Bronchial epithelial cell (primary cell): ENCODE measurements around the gene TNNI3. TPM values are rescaled to one million over a fixed set of nuclear protein-coding genes. Genes with fewer than 3 reads are reported as not detected.

Source experiments
- DNase-seq: peaks from one replicate; pipeline ENCODE4 v3.0.0-alpha.2; 2010; ENCODE audit warnings: low read depth
- FAIRE-seq: peaks from 2 replicates; lab custom pipeline; 2011; peaks lifted over from hg19 to GRCh38; lab: Jason Lieb, UNC
- H3K27me3 ChIP-seq: 2 replicates; pipeline ENCODE4 v1.5.1; 2011; ENCODE audit warnings: low read length; ENCODE audit not compliant: control insufficient read depth, insufficient read depth
- H3K36me3 ChIP-seq: 2 replicates; pipeline ENCODE4 v1.5.1; 2011; ENCODE audit warnings: low read length; ENCODE audit not compliant: control insufficient read depth, insufficient read depth
- H3K4me3 ChIP-seq: 2 replicates; pipeline ENCODE4 v1.5.1; 2011; ENCODE audit warnings: mild to moderate bottlenecking, low read depth, low read length, control low read depth
- CTCF ChIP-seq: IDR thresholded peaks from 2 replicates; pipeline ENCODE4 v1.5.1; 2011; ENCODE audit warnings: mild to moderate bottlenecking, moderate library complexity, low read length, control low read depth, inconsistent platforms; ENCODE audit not compliant: insufficient read depth, severe bottlenecking
- total RNA-seq: library from RNA; depleted of rRNA; stranded (reverse); fragments of >200 nt; gene quantifications from 2 replicates; pipeline ENCODE4 v1.2.1, GENCODE V29; 2014

TNNI3 gene
- total RNA-seq, 1 donor from 2014 or later = 0.53 TPM

DNA sequence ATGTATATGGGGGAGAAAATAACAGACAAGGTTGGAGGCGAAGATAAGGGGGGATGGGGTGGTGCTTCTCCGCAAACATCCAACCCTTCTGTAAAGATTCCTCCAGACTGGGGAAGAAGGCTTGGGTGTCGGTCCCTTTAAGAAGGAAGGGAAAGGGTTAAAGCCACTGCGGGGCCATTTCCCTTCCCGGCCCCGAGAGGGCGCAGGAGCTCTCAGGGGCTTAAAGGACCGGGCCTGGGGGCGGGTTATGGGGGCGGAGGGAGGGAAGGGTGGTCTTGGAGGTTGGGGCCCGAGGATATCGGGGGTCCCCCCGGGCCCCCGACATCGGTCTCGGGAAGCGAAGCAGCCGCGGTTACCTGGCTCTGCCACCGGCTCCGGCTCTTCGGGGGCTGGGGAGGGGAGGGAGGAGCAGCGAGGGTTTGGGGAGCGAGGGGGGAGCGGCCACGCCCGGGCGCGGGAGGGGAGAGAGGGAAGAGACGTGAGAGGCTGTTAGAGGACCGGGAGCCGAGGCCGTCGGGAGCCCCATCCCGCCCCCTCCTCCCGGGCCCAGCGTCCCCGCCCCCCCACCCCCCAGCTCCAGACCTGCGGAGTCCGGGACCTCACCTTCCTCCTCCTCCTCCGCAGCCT is 11.3 kb downstream of the TNNI3 start:
- TF ChIP-seq CTCF = peak; percentile 80

GRCh38 chr19:55145232-55145631 is 12.3 kb downstream of the TNNI3 start:
- no peak for TF ChIP-seq CTCF
- DNase-seq (no peak), FAIRE-seq (no peak)
- no peak overlapping the region for H3K4me3 ChIP-seq
- no peaks in the 10 kb centered on the region for H3K27me3 ChIP-seq
- H3K36me3 ChIP-seq = no peaks in the 10 kb centered on the region

More for the DNA sequence above, 11.3 kb downstream of the TNNI3 start:
- Histone ChIP-seq H3K27me3 (no peaks in the 10 kb centered on the region), H3K36me3 (no peaks in the 10 kb centered on the region), H3K4me3 (peak overlapping the region; percentile 40)
- FAIRE-seq (no peak), DNase-seq (no peak)

DNA sequence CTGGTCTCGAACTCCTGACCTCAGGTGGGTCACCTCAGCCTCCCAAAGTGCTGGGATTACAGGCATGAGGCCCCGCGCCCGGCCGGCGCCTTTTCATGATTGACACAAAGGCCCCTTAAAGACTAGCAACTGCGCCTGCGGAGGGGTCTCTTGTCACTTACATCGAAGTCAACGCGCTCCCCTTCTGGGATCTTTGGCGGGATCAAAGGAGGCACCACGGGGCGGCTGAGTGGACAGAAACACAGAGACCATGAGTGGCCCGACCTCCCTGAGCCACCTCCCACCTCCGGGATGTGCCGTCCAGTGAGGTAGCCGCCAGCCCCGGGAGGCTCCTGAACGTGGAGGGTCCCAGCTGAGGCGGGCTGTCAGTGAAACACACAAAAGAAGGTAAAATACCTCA is 15.8 kb downstream of the TNNI3 start:
- FAIRE-seq = no peak
- H3K27me3 ChIP-seq = no peaks in the 10 kb centered on the region

DNA sequence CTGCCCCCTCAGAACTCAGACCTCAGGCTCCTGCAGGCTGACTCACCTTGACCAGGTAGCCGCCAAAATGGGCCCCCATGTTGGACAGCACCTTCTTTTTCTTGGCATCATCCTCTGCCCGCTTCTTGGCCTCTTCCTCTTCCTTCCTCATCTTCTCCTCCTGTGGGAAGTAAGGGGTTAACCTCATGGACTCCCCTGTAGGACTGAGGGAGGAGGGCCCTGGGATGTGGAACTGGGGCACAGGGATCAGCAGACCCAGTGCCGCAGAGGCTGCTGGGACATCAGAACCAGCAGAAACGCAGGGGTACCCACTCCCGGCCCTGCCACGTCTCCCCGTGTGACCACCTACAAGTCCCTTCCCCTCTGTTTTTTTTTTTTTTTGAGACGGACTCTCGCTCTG is 19.6 kb downstream of the TNNI3 start:
- Histone ChIP-seq H3K36me3 (no peaks in the 10 kb centered on the region), H3K27me3 (peaks cover 2% of the 10 kb centered on the region), H3K4me3 (no peak overlapping the region)
- DNase-seq = no peak
- TF ChIP-seq CTCF = no peak
- FAIRE-seq = no peak

More for the DNA sequence above, 15.8 kb downstream of the TNNI3 start:
- TF ChIP-seq CTCF = no peak
- DNase-seq = no peak
- no peaks in the 10 kb centered on the region for H3K36me3 ChIP-seq
- no peak overlapping the region for H3K4me3 ChIP-seq

GRCh38 chr19:55136399-55137102 is 21.0 kb downstream of the TNNI3 start:
- H3K4me3 ChIP-seq = no peak overlapping the region
- H3K36me3 ChIP-seq = no peaks in the 10 kb centered on the region
- FAIRE-seq (no peak), DNase-seq (no peak)
- no peak for TF ChIP-seq CTCF
- H3K27me3 ChIP-seq = peaks cover 2% of the 10 kb centered on the region

DNA sequence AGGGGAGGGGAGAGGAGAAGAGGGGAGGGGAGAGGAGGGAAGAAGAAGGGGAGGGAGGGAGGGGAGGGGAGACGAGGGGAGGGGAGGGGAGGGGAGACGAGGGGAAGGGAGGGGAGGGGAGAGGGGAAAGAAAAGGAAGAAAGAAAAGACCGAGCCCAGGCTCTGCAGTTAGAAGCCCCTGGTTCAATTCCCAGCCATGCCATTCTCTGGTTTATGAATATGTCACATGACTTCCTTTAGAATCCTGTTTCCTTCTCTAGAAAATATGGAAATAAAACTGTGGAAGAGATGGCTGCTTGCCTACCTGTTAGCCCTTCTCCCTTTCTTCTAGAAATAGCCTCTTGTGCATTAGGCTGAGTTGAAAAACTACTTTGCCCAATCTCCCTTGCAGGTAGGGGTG is 22.8 kb downstream of the TNNI3 start:
- no peak for DNase-seq
- Histone ChIP-seq H3K4me3 (no peak overlapping the region), H3K36me3 (no peaks in the 10 kb centered on the region), H3K27me3 (peaks cover 3% of the 10 kb centered on the region)
- TF ChIP-seq CTCF = no peak
- FAIRE-seq = no peak
